NCI-H1417 treated with DMSO at 0.1 percent for 48 hours (cell line): ENCODE data around the gene TJP1.
A peak's percentile ranks its signal among the peaks of the same experiment; 100 is the strongest.
"Not testable (repeated sequence)": the region's sequence is repeated elsewhere in the genome, so short reads cannot be mapped to it uniquely, and the experiment has no call there.

Source experiments
- DNase-seq: peaks from one replicate; lab custom pipeline; 2025; lab: John Stamatoyannopoulos, UW

Gene TJP1

GRCh38 chr15:29681946-29682345, 140.3 kb downstream of the TJP1 start:
- DNase-seq: no peak

GRCh38 chr15:29681166-29681845, 141.0 kb downstream of the TJP1 start:
- no peak for DNase-seq

- DNase-seq: no peak
Measured at GRCh38 chr15:29680465-29681165, 141.7 kb downstream of the TJP1 start.

GRCh38 chr15:29678504-29679034, 143.7 kb downstream of the TJP1 start:
- DNase-seq: no peak

GRCh38 chr15:29677871-29678461, 144.3 kb downstream of the TJP1 start:
- DNase-seq: peak; percentile 59

GRCh38 chr15:29677455-29677854, 144.8 kb downstream of the TJP1 start:
- no peak for DNase-seq

- no peak for DNase-seq
Measured at GRCh38 chr15:29676961-29677402, 145.3 kb downstream of the TJP1 start.

GRCh38 chr15:29676374-29676960, 145.8 kb downstream of the TJP1 start:
- not testable (repeated sequence) for DNase-seq

GRCh38 chr15:29675791-29676301, 146.4 kb downstream of the TJP1 start:
- DNase-seq: no peak

- DNase-seq: no peak
Measured at GRCh38 chr15:29674661-29675533, 147.4 kb downstream of the TJP1 start.

- DNase-seq: no peak
Measured at GRCh38 chr15:29672923-29673809, 149.1 kb downstream of the TJP1 start.

GRCh38 chr15:29672446-29672845, 149.8 kb downstream of the TJP1 start:
- DNase-seq: no peak

GRCh38 chr15:29672046-29672445, 150.2 kb downstream of the TJP1 start:
- not testable (repeated sequence) for DNase-seq

GRCh38 chr15:29670998-29671981, 151.0 kb downstream of the TJP1 start:
- no peak for DNase-seq

GRCh38 chr15:29670266-29670665, 152.0 kb downstream of the TJP1 start:
- DNase-seq: no peak

GRCh38 chr15:29669823-29670222, 152.4 kb downstream of the TJP1 start:
- no peak for DNase-seq

- no peak for DNase-seq
Measured at GRCh38 chr15:29668120-29668602, 154.1 kb downstream of the TJP1 start.

- no peak for DNase-seq
Measured at GRCh38 chr15:29666241-29666640, 156.0 kb downstream of the TJP1 start.

- DNase-seq: no peak
Measured at GRCh38 chr15:29665444-29666003, 156.7 kb downstream of the TJP1 start.
